K562 (cell line): Measurements from ENCODE around the gene BTBD16. TPM values are rescaled to one million over a fixed set of nuclear protein-coding genes. Genes with fewer than 3 reads are reported as not detected.

Experiments used
- ATAC-seq: fragments of 200-7000 bp; cut with Tn5 transposase; 3 replicates; pipeline ENCODE4 v1.9.1; 2020; ENCODE audit warnings: moderate library complexity
- BruUV-seq: library from RNA; stranded (reverse); fragments of 400-500 nt; replicated peaks from 2 replicates; lab custom pipeline; 2021; lab: Mats Ljungman, UMichigan
- CTCF ChIA-PET: fragments of 300-600 bp; formaldehyde crosslinking; extraction: SDS; loops from one replicate; lab custom pipeline; 2021; ENCODE audit warnings: low intra/inter-chr PET ratio; lab: Yijun Ruan, JAX
- POLR2A ChIA-PET: fragments of 300-600, 350-650 bp; sonication (Branson Sonifier 250); formaldehyde crosslinking; extraction: SDS; loops from one replicate; lab custom pipeline; 2021; ENCODE audit warnings: antibody characterized with exemption, inconsistent platforms; lab: Yijun Ruan, JAX
- DNase-seq, 4 experiments: peaks; one replicate each; pipeline versions ENCODE4 v3.0.0 to v3.0.0-alpha.2; 2011 to 2018; ENCODE audit warnings: low spot score in 3 of 4, mixed read lengths in 3 of 4; ENCODE audit errors: extremely low read depth in 1 of 4
- FAIRE-seq: peaks from 2 replicates; lab custom pipeline; 2011; peaks lifted over from hg19 to GRCh38; lab: Jason Lieb, UNC
- H2AFZ ChIP-seq: 2 replicates; pipeline ENCODE4 v1.6.0; 2011; ENCODE audit warnings: low read depth, low read length, control low read depth, inconsistent platforms
- H3K27ac ChIP-seq: fragments of 200-600 bp; 3 replicates; pipeline ENCODE4 v1.8.0; 2011; ENCODE audit warnings: low read depth, mild to moderate bottlenecking, control low read depth, inconsistent platforms, low read length, moderate library complexity, mixed read lengths; ENCODE audit errors: extremely low read depth
- H3K27me3 ChIP-seq, 2 experiments: fragments of 300-600 bp in 1 of 2; 2 replicates in 1 of 2; 3 replicates in 1 of 2; pipeline versions ENCODE4 v1.6.0 to v1.8.0; 2011; ENCODE audit warnings: inconsistent platforms in 2 of 2, low read length in 2 of 2, mild to moderate bottlenecking in 1 of 2, mixed read lengths in 1 of 2, moderate library complexity in 1 of 2; ENCODE audit not compliant: control insufficient read depth in 2 of 2, insufficient read depth in 2 of 2
- H3K36me3 ChIP-seq: fragments of 300-600 bp; 3 replicates; pipeline ENCODE4 v1.8.0; 2011; ENCODE audit warnings: mild to moderate bottlenecking, low read length, inconsistent platforms; ENCODE audit not compliant: control insufficient read depth, insufficient read depth
- H3K4me1 ChIP-seq, 2 experiments: fragments of 200-600 bp in 1 of 2; replicated peaks in 1 of 2; 2 replicates in 1 of 2; 3 replicates in 1 of 2; pipeline versions ENCODE4 v1.5.1 to v1.8.0; 2011; ENCODE audit warnings: inconsistent platforms in 2 of 2, low read length in 2 of 2, mild to moderate bottlenecking in 1 of 2, mixed read lengths in 1 of 2, moderate library complexity in 1 of 2; ENCODE audit not compliant: control insufficient read depth in 2 of 2, insufficient read depth in 2 of 2
- H3K4me2 ChIP-seq: 2 replicates; pipeline ENCODE4 v1.6.1; 2011; ENCODE audit warnings: low read length, control low read depth, inconsistent platforms, mixed read lengths; ENCODE audit not compliant: insufficient read depth
- H3K4me3 ChIP-seq: fragments of 200-600 bp; sonication (generic), shearing (Covaris generic); 2 replicates; pipeline ENCODE4 v1.5.1; 2016; ENCODE audit warnings: control low read depth, inconsistent platforms
- H3K79me2 ChIP-seq: fragments of 200-600 bp; 3 replicates; pipeline ENCODE4 v1.8.0; 2011; ENCODE audit warnings: low read length, inconsistent platforms; ENCODE audit not compliant: control insufficient read depth, insufficient read depth
- H3K9ac ChIP-seq, 2 experiments: 2 replicates each; pipeline versions ENCODE4 v1.6.0 to v1.6.1; 2011; ENCODE audit warnings: low read depth in 2 of 2, low read length in 2 of 2, control low read depth in 1 of 2, inconsistent platforms in 1 of 2, mild to moderate bottlenecking in 1 of 2, mixed read lengths in 1 of 2; ENCODE audit not compliant: insufficient read depth in 1 of 2
- H3K9me1 ChIP-seq: one replicate; pipeline ENCODE4 v1.6.0; 2011; ENCODE audit warnings: inconsistent platforms, mild to moderate bottlenecking, low read length, moderate library complexity; ENCODE audit not compliant: control insufficient read depth, insufficient read depth
- H3K9me3 ChIP-seq: replicated peaks from 2 replicates; pipeline ENCODE4 v1.5.1; 2011; ENCODE audit warnings: low read depth, low read length, inconsistent platforms; ENCODE audit not compliant: control insufficient read depth, insufficient read depth
- H4K20me1 ChIP-seq: replicated peaks from 2 replicates; pipeline ENCODE4 v1.6.1; 2011; ENCODE audit warnings: low read length, inconsistent platforms, mixed read lengths; ENCODE audit not compliant: control insufficient read depth, insufficient read depth
- CC2D1A ChIP-seq: fragments of 450-650 bp; IDR thresholded peaks from 2 replicates; pipeline ENCODE4 v1.6.1; 2017; ENCODE audit warnings: mild to moderate bottlenecking
- ELF2 ChIP-seq: fragments of 250-450 bp; sonication (Bioruptor Pico); IDR thresholded peaks from 2 replicates; pipeline ENCODE4 v1.5.0; 2021; ENCODE audit warnings: mild to moderate bottlenecking
- FIP1L1 ChIP-seq: fragments of 200-400 bp; formaldehyde crosslinking; IDR thresholded peaks from 2 replicates; pipeline ENCODE4 v1.6.1; 2018; ENCODE audit warnings: mild to moderate bottlenecking, low read depth, low read length; ENCODE audit not compliant: poor library complexity, severe bottlenecking
- TCF15 ChIP-seq: fragments of 250-450 bp; sonication (Bioruptor Pico); IDR thresholded peaks from 2 replicates; pipeline ENCODE4 v1.8.0; 2022; ENCODE audit warnings: moderate library complexity, mild to moderate bottlenecking, inconsistent platforms
- ZBTB12 ChIP-seq: fragments of 250-450 bp; sonication (Bioruptor Pico); IDR thresholded peaks from 2 replicates; pipeline ENCODE4 v1.4.0; 2020
- ZNF184 ChIP-seq: sonication (generic); formaldehyde crosslinking; IDR thresholded peaks from 2 replicates; pipeline ENCODE4 v1.5.0; 2020; ENCODE audit warnings: missing genetic modification reagents
- ZNF347 ChIP-seq: fragments of 450-650 bp; formaldehyde crosslinking; IDR thresholded peaks from 2 replicates; pipeline ENCODE4 v1.4.0; 2020; ENCODE audit warnings: low read depth, mild to moderate bottlenecking, moderate library complexity
- whole genome bisulfite sequencing: fragments of 100-300 bp; shearing (Covaris generic); methylation state at CpG from one replicate; pipeline ENCODE4 v1.1.6; 2016; ENCODE audit warnings: low coverage, mixed read lengths; ENCODE audit not compliant: insufficient coverage; ENCODE audit errors: missing lambda C conversion rate; 5-methylcytosine and 5-hydroxymethylcytosine counted together
- in situ Hi-C: fragments of 300-500 bp; cut with MboI; formaldehyde crosslinking; loops from 4 replicates; pipeline ENCODE4 v1.15.0; 2018; ENCODE audit warnings: inconsistent platforms, mixed read lengths
- intact Hi-C: fragments of 100-400 bp; cut with micrococcal nuclease; formaldehyde crosslinking; loops from 2 replicates; pipeline ENCODE4 v1.14.2; 2022
- polyA plus RNA-seq, 8 experiments: library from polyadenylated mRNA; depleted of rRNA in 4 of 8; stranded (reverse) in 5 of 8; unstranded in 3 of 8; fragments of >200 nt; fragmentation: Nextera tagmentation in 2 of 8; fragmentation: Illumina TruSeq in 1 of 8; extraction: Ambion mirVana in 2 of 8; extraction: Trizol in 1 of 8; gene quantifications; 2 replicates each; pipeline versions ENCODE4 v1.2.1 to v1.2.3, GENCODE V29; 2011 to 2014; ENCODE audit warnings: inconsistent platforms in 1 of 8, missing spikeins in 1 of 8
- total RNA-seq, 7 experiments: library from RNA; depleted of rRNA in 6 of 7; stranded (reverse); fragments of >200 nt in 6 of 7; fragmentation: Illumina TruSeq in 2 of 7; extraction: Trizol in 2 of 7; gene quantifications; 2 replicates each; pipeline versions ENCODE4 v1.2.1 to v1.2.3, GENCODE V29; 2011 to 2021; ENCODE audit warnings: low replicate concordance in 1 of 7
- TF ChIP-seq, protein P1 (sequence below): fragments of 250-450 bp; sonication (Bioruptor Pico); IDR thresholded peaks from 2 replicates; pipeline ENCODE4 v1.9.0; 2021; ENCODE audit warnings: mild to moderate bottlenecking, inconsistent platforms
- TF ChIP-seq, protein P2 (sequence below): fragments of 450-650 bp; formaldehyde crosslinking; IDR thresholded peaks from 2 replicates; pipeline ENCODE4 v1.4.0; 2022; ENCODE audit warnings: missing genetic modification characterization
- TF ChIP-seq, protein P3 (sequence below): fragments of 250-450 bp; sonication (Bioruptor Pico); IDR thresholded peaks from 2 replicates; pipeline ENCODE4 v1.4.0; 2020

Gene BTBD16
- total and polyA plus RNA-seq, 9 of the 15 experiments (the other 6 are each of a cell fraction or from before 2014, with no cell fraction given) = 0.11 TPM; not detected in 8

DNA sequence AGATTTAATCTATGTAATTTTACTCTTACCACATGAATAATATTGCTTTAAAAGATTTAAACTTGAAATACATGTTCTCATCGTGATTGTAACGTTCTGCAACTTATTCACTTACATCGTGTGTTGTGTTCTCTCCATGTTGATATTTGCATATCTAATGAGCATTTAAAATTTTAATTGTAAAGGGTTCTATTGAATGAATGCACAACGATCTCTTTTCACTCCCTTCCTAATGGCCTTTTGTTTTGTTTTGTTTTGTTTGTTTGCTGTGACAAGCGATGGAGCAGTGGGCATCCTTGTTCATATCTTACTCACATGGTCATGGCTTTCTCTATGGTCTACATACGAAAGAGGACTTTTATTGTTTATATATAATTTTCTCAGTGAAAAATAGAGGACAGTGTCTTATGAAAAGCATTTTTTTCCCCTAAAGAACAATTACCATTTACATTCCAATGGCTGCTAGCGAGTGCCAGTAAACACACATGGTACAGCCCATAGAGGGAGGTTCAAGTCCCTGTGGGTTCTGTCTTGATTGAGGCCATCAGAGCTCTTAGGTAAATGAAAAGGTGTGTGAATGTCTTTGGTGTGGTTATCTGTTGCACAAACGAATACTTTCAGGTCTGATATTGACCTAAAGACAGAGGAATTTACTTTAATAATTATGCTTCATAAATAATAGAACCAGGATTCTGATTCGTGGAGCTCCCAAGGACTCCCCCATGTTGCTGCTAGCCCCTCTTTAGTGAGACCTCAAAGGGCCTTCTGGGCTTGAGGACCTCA, 32.4 kb downstream of the BTBD16 start:
- Histone ChIP-seq H3K9ac (no peak overlapping the region), H3K27me3 (no peaks in the 10 kb centered on the region), H3K27ac (no peak overlapping the region), H3K4me1 (no peaks in the 10 kb centered on the region), H3K79me2 (no peaks in the 10 kb centered on the region), H3K4me3 (no peak overlapping the region), H3K9me3 (no peaks in the 10 kb centered on the region), H3K4me2 (no peak overlapping the region), H3K36me3 (no peaks in the 10 kb centered on the region), H2AFZ (no peak overlapping the region), H3K9me1 (no peaks in the 10 kb centered on the region), H4K20me1 (no peaks in the 10 kb centered on the region)
- FAIRE-seq = no peak
- ATAC-seq = no peak
- intact Hi-C loops = no loop called here
- ChIA-PET CTCF (no interaction called here), POLR2A (no interaction called here)
- in situ Hi-C loops = no loop called here
- DNase-seq = no peak
- WGBS = 5% methylated on average over 9 of the region's 9 CpGs
- no TSS peak for BruUV-seq
- TF ChIP-seq, protein P1, sequence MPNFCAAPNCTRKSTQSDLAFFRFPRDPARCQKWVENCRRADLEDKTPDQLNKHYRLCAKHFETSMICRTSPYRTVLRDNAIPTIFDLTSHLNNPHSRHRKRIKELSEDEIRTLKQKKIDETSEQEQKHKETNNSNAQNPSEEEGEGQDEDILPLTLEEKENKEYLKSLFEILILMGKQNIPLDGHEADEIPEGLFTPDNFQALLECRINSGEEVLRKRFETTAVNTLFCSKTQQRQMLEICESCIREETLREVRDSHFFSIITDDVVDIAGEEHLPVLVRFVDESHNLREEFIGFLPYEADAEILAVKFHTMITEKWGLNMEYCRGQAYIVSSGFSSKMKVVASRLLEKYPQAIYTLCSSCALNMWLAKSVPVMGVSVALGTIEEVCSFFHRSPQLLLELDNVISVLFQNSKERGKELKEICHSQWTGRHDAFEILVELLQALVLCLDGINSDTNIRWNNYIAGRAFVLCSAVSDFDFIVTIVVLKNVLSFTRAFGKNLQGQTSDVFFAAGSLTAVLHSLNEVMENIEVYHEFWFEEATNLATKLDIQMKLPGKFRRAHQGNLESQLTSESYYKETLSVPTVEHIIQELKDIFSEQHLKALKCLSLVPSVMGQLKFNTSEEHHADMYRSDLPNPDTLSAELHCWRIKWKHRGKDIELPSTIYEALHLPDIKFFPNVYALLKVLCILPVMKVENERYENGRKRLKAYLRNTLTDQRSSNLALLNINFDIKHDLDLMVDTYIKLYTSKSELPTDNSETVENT = no peak
- TF ChIP-seq ZBTB12 (CRISPR knock-in tag) = no peak
- TF ChIP-seq TCF15 (CRISPR knock-in tag) = no peak
- no peak for TF ChIP-seq ZNF347
- no peak for TF ChIP-seq CC2D1A
- TF ChIP-seq FIP1L1 = no peak
- TF ChIP-seq ELF2 = no peak
- no peak for TF ChIP-seq ZNF184
- TF ChIP-seq, protein P2, sequence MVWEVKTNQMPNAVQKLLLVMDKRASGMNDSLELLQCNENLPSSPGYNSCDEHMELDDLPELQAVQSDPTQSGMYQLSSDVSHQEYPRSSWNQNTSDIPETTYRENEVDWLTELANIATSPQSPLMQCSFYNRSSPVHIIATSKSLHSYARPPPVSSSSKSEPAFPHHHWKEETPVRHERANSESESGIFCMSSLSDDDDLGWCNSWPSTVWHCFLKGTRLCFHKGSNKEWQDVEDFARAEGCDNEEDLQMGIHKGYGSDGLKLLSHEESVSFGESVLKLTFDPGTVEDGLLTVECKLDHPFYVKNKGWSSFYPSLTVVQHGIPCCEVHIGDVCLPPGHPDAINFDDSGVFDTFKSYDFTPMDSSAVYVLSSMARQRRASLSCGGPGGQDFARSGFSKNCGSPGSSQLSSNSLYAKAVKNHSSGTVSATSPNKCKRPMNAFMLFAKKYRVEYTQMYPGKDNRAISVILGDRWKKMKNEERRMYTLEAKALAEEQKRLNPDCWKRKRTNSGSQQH (CRISPR knock-in tag) = no peak
- TF ChIP-seq, protein P3, sequence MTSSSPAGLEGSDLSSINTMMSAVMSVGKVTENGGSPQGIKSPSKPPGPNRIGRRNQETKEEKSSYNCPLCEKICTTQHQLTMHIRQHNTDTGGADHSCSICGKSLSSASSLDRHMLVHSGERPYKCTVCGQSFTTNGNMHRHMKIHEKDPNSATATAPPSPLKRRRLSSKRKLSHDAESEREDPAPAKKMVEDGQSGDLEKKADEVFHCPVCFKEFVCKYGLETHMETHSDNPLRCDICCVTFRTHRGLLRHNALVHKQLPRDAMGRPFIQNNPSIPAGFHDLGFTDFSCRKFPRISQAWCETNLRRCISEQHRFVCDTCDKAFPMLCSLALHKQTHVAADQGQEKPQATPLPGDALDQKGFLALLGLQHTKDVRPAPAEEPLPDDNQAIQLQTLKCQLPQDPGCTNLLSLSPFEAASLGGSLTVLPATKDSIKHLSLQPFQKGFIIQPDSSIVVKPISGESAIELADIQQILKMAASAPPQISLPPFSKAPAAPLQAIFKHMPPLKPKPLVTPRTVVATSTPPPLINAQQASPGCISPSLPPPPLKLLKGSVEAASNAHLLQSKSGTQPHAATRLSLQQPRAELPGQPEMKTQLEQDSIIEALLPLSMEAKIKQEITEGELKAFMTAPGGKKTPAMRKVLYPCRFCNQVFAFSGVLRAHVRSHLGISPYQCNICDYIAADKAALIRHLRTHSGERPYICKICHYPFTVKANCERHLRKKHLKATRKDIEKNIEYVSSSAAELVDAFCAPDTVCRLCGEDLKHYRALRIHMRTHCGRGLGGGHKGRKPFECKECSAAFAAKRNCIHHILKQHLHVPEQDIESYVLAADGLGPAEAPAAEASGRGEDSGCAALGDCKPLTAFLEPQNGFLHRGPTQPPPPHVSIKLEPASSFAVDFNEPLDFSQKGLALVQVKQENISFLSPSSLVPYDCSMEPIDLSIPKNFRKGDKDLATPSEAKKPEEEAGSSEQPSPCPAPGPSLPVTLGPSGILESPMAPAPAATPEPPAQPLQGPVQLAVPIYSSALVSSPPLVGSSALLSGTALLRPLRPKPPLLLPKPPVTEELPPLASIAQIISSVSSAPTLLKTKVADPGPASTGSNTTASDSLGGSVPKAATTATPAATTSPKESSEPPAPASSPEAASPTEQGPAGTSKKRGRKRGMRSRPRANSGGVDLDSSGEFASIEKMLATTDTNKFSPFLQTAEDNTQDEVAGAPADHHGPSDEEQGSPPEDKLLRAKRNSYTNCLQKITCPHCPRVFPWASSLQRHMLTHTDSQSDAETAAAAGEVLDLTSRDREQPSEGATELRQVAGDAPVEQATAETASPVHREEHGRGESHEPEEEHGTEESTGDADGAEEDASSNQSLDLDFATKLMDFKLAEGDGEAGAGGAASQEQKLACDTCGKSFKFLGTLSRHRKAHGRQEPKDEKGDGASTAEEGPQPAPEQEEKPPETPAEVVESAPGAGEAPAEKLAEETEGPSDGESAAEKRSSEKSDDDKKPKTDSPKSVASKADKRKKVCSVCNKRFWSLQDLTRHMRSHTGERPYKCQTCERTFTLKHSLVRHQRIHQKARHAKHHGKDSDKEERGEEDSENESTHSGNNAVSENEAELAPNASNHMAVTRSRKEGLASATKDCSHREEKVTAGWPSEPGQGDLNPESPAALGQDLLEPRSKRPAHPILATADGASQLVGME = no peak
